PC-3 (cell line): ENCODE measurements around the gene ODC1. TPM values are rescaled to one million over a fixed set of nuclear protein-coding genes. Genes with fewer than 3 reads are reported as not detected.

Experiments used
- ATAC-seq: fragments of 200-7000 bp; cut with Tn5 transposase; 2 replicates; pipeline ENCODE4 v1.9.1; 2020; ENCODE audit warnings: mild to moderate bottlenecking, moderate library complexity
- BruUV-seq: library from RNA; stranded (reverse); fragments of 400-500 nt; replicated peaks from 2 replicates; lab custom pipeline; 2021; lab: Mats Ljungman, UMichigan
- CTCF ChIA-PET: fragments of 300-600 bp; sonication (Branson Sonifier 250); formaldehyde crosslinking; loops from one replicate; lab custom pipeline; 2022; ENCODE audit warnings: antibody characterized with exemption; lab: Charles Lee
- POLR2A ChIA-PET: fragments of 300-600 bp; sonication (Branson Sonifier 250); formaldehyde crosslinking; loops from one replicate; lab custom pipeline; 2022; ENCODE audit warnings: antibody characterized with exemption; ENCODE audit not compliant: unreplicated experiment; lab: Charles Lee
- DNase-seq: peaks from one replicate; pipeline ENCODE4 v3.0.0-alpha.2; 2015
- H2AFZ ChIP-seq: fragments of 300-600 bp; sonication (generic); 2 replicates; pipeline ENCODE4 v1.6.0; 2016; ENCODE audit warnings: antibody characterized with exemption, low read length
- H3F3A ChIP-seq: fragments of 300-600 bp; sonication (generic); one replicate; pipeline ENCODE4 v1.6.0; 2017; ENCODE audit warnings: antibody characterized with exemption, low read length, control low read depth, mild to moderate bottlenecking; ENCODE audit not compliant: unreplicated experiment
- H3K27ac ChIP-seq: fragments of 300-600 bp; sonication (generic); 2 replicates; pipeline ENCODE4 v1.5.1; 2016; ENCODE audit warnings: mild to moderate bottlenecking, low read length
- H3K27me3 ChIP-seq: fragments of 300-600 bp; sonication (generic); 2 replicates; pipeline ENCODE4 v1.6.1; 2016; ENCODE audit warnings: low read length, mixed read lengths
- H3K36me3 ChIP-seq: fragments of 300-600 bp; sonication (generic); 2 replicates; pipeline ENCODE4 v1.6.1; 2016; ENCODE audit warnings: low read depth, mixed run types, low read length, mixed read lengths
- H3K4me1 ChIP-seq: fragments of 300-600 bp; sonication (generic); 2 replicates; pipeline ENCODE4 v1.5.1; 2016; ENCODE audit warnings: low read length; ENCODE audit not compliant: insufficient read depth
- H3K4me2 ChIP-seq: fragments of 300-600 bp; sonication (generic); 2 replicates; pipeline ENCODE4 v1.6.0; 2016; ENCODE audit warnings: low read length
- H3K4me3 ChIP-seq: fragments of 300-600 bp; sonication (generic); 2 replicates; pipeline ENCODE4 v1.5.1; 2016; ENCODE audit warnings: mild to moderate bottlenecking, low read length, mixed read lengths
- H3K79me2 ChIP-seq: fragments of 300-600 bp; sonication (generic); 2 replicates; pipeline ENCODE4 v1.6.1; 2017; ENCODE audit warnings: low read length, mixed read lengths
- H3K9ac ChIP-seq: fragments of 300-600 bp; sonication (generic); 2 replicates; pipeline ENCODE4 v1.6.0; 2016; ENCODE audit warnings: mild to moderate bottlenecking, low read length
- H3K9me2 ChIP-seq: fragments of 300-600 bp; sonication (generic); replicated peaks from 2 replicates; pipeline ENCODE4 v1.6.1; 2016; ENCODE audit warnings: mixed run types, low read length, mixed read lengths
- H3K9me3 ChIP-seq: fragments of 300-600 bp; sonication (generic); 2 replicates; pipeline ENCODE4 v1.6.1; 2016; ENCODE audit warnings: low read length, mixed read lengths
- H4K20me1 ChIP-seq: fragments of 300-600 bp; sonication (generic); 2 replicates; pipeline ENCODE4 v1.6.1; 2016; ENCODE audit warnings: low read length, mixed read lengths
- CTCF ChIP-seq: fragments of 300-600 bp; sonication (generic); conservative IDR thresholded peaks from 2 replicates; pipeline ENCODE4 v1.5.1; 2017; ENCODE audit warnings: antibody characterized with exemption, low read depth, mild to moderate bottlenecking, low read length
- EZH2 ChIP-seq: fragments of 300-600 bp; sonication (generic); IDR thresholded peaks from one replicate; pipeline ENCODE4 v1.6.1; 2017; ENCODE audit warnings: antibody characterized with exemption, mild to moderate bottlenecking, low read length; ENCODE audit not compliant: unreplicated experiment
- EZH2phosphoT487 ChIP-seq: fragments of 300-600 bp; sonication (generic); IDR thresholded peaks from 2 replicates; pipeline ENCODE4 v1.6.1; 2018; ENCODE audit warnings: mild to moderate bottlenecking, antibody characterized with exemption, low read length, borderline replicate concordance
- intact Hi-C: fragments of 100-400 bp; cut with micrococcal nuclease; formaldehyde crosslinking; loops from 2 replicates; pipeline ENCODE4 v1.9.0; 2023
- total RNA-seq: library from RNA; depleted of rRNA; stranded (reverse); fragments of >200 nt; gene quantifications from 2 replicates; pipeline ENCODE4 v1.2.3, GENCODE V29; 2014

ODC1 gene
- total RNA-seq, 1 experiment from 2014 or later, result 712 TPM

GRCh38 chr2:10436583-10437110 lies 11.5 kb downstream of the ODC1 start:
- no peak for DNase-seq
- Histone ChIP-seq H3K4me3 (no peak overlapping the region), H4K20me1 (peaks cover 21% of the 10 kb centered on the region), H3K9me3 (no peaks in the 10 kb centered on the region), H3K4me2 (no peak overlapping the region), H3K9me2 (no peaks in the 10 kb centered on the region), H3K36me3 (peaks cover 21% of the 10 kb centered on the region), H3K27ac (peak overlapping the region; percentile 18; the same call in 1 of the 2 replicates), H3K4me1 (no peaks in the 10 kb centered on the region), H3K27me3 (no peaks in the 10 kb centered on the region), H3F3A (peaks cover 16% of the 10 kb centered on the region), H2AFZ (no peak overlapping the region), H3K79me2 (no peaks in the 10 kb centered on the region), H3K9ac (no peak overlapping the region)
- intact Hi-C loops, result loop anchor here (1.0 kb wide), 1 partner anchor 312 kb away; no protein-coding TSS in a partner anchor
- BruUV-seq, result no TSS peak
- no peak for ATAC-seq
- ChIA-PET POLR2A (no interaction called here), CTCF (interaction anchor here (0.6 to 0.7 kb wide), 2 partner anchors 12 to 223 kb away, joined by 3 read pairs; no protein-coding TSS in a partner anchor)
- TF ChIP-seq EZH2phosphoT487, result no peak
- no peak for TF ChIP-seq EZH2
- TF ChIP-seq CTCF, result no peak

- Histone ChIP-seq H3K4me1 (no peaks in the 10 kb centered on the region), H2AFZ (no peak overlapping the region), H3K27ac (no peak overlapping the region), H3K9me3 (no peaks in the 10 kb centered on the region), H3K9ac (no peak overlapping the region), H3K4me3 (no peak overlapping the region), H3F3A (peaks cover 11% of the 10 kb centered on the region), H4K20me1 (peaks cover 12% of the 10 kb centered on the region), H3K9me2 (no peaks in the 10 kb centered on the region), H3K36me3 (peaks cover 13% of the 10 kb centered on the region), H3K79me2 (no peaks in the 10 kb centered on the region), H3K4me2 (no peak overlapping the region), H3K27me3 (no peaks in the 10 kb centered on the region)
- intact Hi-C loops, result loop anchor here (1.0 kb wide), 1 partner anchor 364 kb away; no protein-coding TSS in a partner anchor
- ChIA-PET CTCF (interaction anchor here (0.7 to 2.3 kb wide), 5 partner anchors 13 to 363 kb away, joined by 3 to 22 read pairs (median 7); no protein-coding TSS in a partner anchor), POLR2A (interaction anchor here (0.6 kb wide), 1 partner anchor 163 kb away, joined by 14 read pairs; no protein-coding TSS in a partner anchor)
- no TSS peak for BruUV-seq
- DNase-seq (no peak), ATAC-seq (no peak)
- TF ChIP-seq EZH2 (no peak), CTCF (no peak), EZH2phosphoT487 (no peak)
Measured at GRCh38 chr2:10435820-10436204, 12.3 kb downstream of the ODC1 start.
